ENCODE measurements around the gene TOR2A.
A peak's percentile ranks its signal among the peaks of the same experiment; 100 is the strongest.

Gene TOR2A

DNA sequence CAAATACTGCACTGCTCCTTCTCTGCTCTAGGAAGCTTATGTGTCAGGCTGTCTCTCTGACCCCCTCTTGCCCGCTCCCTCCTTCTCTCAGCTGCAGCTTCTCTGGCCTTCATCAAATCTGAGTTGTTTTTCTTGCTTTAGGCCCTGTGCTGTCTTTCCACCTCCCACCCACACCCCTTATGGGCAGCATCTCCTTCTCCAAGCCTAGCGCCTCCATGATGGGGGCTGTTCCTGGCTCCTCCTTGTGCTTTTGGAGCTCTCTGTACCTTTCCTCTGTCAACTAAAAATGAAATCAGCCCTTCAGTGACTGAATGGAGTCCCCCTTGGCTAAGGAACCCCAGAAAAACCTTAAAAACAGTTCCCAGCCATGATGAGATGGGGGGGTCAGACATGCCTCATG lies 35.0 kb downstream of the TOR2A start:
- DNase-seq = no peak

DNA sequence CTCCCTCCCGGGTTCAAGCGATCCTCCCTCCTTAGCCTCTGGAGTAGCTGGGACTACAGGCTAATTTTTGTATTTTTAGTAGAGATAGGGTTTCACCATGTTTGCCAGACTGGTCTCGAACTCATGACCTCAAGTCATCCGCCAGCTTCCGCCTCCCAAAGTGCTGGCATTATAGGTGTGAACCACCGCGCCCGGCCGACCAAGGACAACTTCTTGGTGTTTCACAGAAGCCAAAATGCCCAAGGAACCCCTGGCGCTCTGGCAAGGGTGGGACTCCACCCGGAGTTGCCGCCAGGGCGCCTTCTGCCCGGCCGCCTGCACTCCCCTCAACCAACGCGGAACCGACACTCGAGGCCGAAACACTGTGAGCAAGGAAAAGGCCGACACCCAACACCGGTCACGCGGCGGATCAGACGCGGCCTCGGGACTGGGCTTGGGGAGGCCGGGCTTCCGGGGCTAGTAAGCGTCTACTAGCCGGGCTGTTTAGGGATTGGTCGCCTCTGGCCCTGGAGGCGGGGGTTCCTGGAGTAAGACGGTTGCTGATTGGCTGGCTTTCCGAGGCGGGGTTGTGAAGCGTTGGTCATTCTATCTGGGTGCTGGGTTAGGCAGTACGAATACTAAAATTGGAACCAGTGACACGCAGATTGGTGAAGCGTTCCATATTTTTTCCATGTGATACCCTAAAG lies 36.0 kb downstream of the TOR2A start:
- DNase-seq = peak; percentile 66 to 98 (median 92)

DNA sequence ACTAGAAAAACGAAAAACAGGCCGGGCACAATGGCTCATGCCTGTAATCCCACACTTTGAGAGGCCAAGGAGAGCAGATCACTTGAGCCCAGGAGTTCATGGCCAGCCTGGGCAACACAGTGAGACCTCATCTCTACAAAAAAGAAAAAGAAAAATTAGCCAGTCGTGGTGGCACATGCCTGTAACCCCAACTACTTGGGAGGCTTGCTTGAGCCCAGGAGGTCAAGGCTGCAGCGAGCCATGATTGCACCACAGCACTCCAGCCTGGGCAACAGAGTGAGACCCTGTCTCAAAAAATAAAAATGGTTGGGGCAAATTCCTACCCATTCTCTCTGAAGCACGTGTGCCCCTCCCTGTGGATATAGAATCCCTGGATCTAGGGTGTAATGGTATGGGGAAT lies 36.7 kb downstream of the TOR2A start:
- DNase-seq = no peak

DNA sequence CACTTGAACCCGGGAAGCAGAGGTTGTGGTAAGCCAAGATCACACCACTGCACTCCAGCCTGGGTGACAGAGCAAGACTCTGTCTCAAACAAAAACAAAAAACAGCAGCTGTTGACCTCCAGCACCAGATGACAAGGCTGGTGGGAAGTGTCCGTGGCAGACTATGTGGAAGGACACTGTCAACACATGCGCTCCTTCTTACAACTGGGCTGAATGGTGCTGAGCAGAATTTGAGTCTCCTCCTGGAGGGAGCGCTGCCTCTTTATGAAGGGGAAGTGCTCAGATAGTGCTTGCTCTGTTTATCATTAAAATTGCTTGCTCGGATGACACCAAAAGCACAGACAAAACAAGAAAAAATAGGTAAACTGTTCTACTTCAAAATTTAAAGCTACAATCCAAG lies 37.5 kb downstream of the TOR2A start:
- DNase-seq = no peak

DNA sequence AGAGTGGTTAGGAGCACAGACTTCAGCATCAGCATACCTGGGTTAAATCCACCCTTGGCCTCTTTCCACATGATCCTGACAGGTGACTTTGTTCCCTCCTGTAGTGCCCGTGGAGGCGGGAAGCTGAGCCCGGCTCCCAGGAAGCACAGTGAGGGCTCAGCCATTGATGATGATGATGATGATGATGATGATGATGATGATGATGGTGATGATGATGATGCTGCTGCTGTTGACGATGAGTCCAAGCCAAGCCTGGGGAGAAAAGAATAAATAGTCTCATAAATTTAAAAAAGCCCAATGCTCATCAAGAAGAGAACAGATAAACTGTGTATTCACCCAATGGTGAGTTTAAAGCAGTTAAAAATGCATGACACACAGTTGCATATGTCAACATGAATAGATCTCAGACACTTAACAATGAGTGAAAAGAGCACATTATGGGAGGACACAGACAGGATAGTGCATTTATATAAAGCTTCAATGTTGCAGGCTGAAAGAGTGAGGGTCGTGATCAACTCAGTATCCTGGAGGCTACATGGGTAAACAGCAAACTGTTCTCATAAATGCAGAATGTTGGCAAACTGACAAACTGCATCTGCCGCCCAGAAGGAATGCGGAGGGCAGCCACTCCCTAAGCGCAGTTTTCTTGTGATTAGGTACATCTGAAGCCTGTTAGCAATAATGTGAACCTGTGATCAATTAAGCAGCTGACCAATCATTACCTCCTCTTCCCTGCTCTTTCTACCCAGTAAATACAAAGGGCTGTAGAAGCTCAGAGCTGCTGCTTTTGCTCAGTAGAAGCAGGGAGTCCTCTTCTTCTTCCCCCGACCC lies 40.0 kb downstream of the TOR2A start:
- no peak for DNase-seq

DNA sequence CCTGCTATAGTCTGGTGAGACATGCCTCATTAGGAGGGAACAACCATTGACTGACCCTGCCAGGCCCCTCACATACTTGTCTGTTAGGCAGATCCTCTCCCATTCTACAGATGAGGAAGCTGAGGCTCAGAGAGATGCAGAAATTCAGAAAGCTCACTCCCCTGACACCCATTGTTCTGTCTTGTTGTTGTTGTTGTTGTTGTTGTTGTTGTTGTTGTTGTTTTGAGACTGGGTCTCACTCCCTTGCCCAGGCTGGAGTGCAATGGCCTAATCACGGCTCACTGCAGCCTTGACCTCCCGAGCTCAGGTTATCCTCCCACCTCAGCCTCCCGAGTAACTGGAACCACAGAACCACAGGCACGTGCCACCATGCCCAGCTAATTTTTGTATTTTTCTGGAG lies 41.4 kb downstream of the TOR2A start:
- DNase-seq = no peak

DNA sequence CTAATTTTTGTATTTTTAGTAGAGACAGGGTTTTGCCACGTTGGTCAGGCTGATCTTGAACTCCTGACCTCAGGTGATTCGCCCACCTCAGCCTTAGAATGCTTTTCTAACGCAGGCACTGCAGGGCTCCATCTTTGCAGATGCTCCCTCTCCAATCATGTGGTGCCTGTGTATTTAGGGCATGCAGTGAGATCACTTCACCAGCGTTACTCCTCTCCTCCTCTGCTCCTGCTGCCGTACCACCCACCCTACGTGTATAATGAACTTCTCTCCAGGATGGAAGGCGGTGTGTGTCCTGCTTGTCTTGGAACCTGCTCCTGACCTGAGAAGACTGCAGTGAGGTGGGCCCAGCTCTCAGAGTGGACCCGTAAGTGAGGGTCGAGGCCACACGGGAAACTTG lies 42.0 kb downstream of the TOR2A start:
- peak in 17 of 56 donors; percentile 12 to 62 (median 32) for DNase-seq

DNA sequence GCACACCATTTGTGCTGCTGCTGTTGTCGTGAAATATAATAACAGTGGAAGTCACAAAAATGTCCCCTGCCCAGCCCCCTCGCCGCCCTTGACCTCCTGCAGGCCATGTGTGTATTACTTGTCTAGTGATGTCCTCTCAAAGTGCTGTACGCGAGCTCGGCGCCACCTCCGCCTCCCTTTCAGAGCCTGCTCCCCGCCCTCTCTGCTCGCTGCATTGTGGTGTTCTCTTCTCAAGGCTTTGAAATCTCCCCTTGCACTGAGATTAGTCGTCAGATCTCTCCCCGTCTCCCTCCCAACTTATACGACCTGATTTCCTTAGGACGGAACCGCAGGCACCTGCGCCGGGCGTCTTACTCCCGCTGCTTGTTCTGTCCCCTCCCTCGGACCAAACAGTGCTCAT lies 43.0 kb downstream of the TOR2A start:
- no peak for DNase-seq

DNA sequence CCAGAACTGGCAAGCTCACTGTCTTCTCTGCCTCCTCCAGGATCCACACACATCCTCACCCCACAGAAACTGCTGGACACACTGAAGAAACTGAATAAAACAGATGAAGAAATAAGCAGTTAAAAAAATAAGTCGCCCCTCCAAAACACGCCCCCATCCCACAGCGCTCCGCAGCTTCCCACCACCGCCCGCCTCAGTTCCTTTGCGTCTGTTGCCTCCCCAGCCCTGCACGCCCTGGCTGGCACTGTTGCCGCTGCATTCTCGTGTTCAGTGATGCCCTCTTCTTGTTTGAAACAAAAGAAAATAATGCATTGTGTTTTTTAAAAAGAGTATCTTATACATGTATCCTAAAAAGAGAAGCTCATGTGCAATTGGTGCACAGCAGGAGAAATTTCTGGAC lies 44.4 kb downstream of the TOR2A start:
- peak in 1 of 56 donors; percentile 16 for DNase-seq

DNA sequence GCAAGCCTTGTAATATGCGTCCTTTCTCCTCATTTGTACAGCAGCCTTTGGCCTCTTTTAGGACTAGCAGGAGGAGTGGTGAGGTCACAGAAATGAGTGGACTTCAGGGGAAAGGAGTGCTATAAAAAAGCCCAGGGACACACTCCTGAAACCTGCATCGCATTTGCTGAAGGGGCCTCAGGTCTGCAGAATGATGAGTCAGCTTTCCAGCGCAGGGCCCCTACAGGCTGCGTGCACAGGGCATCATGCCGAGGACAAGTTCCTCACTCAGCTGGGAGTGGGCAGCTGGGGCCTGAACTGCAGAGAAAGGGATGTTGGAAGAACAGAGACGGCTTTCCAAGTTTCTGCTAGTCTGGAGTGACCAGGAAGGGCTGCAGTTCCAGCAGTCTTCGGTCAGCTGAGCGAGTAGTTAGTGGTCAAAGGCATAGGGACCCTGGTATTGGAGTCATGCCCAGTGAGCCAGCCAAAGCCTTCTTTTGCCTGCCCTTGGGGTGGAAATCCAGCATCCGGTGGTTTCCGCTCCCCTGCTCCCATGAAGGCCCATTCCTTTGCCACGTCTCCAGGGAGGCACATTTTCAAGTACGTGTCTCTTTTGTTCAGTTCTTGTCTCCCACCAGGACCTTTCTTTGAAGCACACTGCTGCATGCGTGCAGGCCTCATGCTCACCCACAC lies 45.6 kb downstream of the TOR2A start:
- DNase-seq = no peak

DNA sequence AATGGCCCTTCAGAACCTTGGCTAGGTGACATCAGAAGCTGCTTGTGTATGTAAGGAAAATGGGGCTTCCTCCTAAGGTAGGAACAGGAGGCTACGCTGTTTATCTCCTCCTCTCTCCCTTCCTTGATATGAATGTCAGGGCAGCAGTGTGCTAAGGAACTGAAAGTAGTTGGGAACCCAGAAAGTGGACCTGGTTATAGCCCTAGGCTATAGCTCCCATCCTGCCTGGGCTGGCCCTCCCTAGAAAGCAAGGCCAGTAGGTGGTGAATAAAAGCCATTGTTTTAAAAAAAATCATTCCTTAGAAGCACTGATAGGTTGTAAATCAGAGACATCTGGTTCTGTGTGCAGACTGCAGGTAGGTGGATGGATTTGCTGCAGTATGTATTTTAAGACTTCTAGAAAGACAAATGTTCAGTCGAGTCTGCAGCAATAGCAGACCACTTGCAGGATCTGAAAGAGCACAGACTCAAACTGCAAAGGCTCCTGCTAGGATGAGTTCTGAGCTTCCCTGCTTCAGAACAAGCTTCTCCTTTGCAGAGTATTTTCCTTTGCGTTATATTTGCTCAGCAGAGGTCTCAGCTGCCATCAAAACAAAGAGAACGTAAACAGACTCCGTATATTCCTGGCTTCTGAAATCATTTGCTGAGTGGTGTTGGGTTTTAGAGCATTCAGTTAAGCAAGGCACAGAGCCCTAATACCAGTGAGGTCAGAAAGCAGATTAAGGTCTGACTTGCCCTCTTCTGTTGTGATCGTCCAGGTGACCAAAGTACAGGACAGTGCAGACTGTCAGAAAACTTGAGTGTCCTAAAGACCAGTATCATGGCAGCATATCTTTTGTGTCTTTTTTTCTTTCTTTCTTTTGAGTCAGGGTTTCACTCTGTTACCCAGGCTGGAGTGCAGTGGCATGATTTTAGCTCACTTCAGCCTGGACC lies 48.4 kb downstream of the TOR2A start:
- peak in 5 of 56 donors; percentile 15 to 26 (median 18) for DNase-seq

DNA sequence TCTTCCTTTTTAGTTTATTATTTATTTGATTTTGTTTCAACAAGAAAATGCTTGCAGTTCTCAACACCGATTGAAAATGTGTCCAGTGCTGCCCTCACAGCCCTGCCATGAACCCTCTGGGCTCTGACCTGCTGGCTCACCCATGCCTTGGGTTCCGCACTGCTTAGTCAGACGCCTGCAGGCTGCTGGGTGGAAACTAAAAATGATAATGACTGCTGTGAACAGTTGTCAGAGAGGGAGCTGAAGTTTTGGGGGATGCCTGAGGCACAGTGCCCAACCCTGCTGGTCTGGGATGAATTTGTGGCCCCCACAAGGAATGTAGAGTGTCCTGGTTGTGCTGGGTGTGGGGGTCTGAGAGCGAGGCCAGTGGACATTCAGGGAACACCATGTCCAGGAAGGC lies 50.5 kb downstream of the TOR2A start:
- DNase-seq = no peak

DNA sequence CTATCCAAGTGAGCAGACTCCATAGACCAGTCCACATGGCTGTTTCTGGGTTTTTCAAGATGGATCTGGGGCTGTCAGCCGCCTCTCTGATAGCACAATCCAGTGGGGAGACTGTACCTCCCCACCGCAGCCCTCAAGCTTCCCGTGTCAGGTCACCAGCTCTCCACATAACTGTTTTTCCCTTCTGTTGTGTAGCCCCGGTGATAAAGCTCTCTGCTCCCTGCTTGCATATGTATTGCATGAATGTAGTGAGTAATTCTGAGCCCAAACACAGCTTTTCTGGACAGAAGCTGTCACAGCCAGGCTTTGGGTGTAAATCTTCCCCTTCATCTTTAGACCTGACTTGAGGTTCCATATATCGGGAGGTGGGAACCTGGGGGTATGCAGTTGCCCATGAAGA lies 51.4 kb downstream of the TOR2A start:
- no peak for DNase-seq

DNA sequence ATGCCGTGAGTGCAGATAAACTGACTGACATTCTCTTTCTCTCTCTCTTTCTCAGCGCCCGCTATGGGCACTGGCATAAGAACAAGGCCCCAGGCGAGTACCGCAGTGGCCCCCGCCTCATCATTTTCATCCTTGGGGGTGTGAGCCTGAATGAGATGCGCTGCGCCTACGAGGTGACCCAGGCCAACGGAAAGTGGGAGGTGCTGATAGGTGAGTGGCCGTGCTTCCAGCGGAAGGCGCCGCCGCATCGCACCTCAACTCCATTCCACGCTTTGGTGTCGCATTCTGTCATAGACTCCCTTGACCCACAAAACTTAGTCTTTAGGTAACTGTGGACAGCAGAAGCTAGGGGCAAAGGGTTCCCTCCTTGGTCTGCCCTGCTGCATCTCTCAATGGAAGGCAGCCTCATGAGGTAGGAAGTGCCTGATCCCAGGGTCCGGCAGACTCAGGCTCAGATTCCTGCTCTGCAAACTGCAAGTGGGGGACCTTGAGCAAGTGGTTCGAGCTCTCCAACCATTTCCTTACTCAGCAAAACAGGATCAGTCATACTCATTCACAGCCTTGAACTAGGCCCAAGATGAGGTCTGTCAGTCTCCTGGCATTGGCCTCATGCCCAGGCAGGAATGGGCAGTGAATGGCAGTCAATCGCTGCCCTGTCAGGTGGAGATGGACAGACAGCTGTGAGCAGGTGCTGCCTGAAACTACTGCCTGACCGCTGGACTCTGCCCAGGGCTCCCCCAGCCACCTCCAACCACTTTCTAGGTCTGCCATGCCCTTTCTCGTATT lies 52.5 kb downstream of the TOR2A start:
- DNase-seq = no peak
